ENCODE results near the gene SUPT3H.

Gene SUPT3H

GRCh38 chr6:45387236-45387635 is 9.5 kb upstream of the SUPT3H start:
- Histone ChIP-seq H3K4me3 (ENCODE audit: low read length in 2 of 2) (no peak overlapping the region), H3K4me1 (ENCODE audit: control insufficient read depth, insufficient read depth, low read length) (no peaks in the 10 kb centered on the region), H3K27me3 (ENCODE audit: control insufficient read depth in 1 of 2, insufficient read depth in 2 of 2, low read length in 2 of 2) (no peaks in the 10 kb centered on the region), H3K36me3 (ENCODE audit: control insufficient read depth in 2 of 2, insufficient read depth in 2 of 2, low read length in 2 of 2) (no peaks in the 10 kb centered on the region), H3K9me3 (ENCODE audit: control insufficient read depth in 2 of 2, low read length in 2 of 2) (no peaks in the 10 kb centered on the region), H3K27ac (ENCODE audit: low read length) (no peak overlapping the region), H3K9ac (ENCODE audit: low read length in 2 of 2) (no peak overlapping the region)

GRCh38 chr6:45386501-45386900 is 8.8 kb upstream of the SUPT3H start:
- Histone ChIP-seq H3K9ac (ENCODE audit: low read length in 2 of 2) (no peak overlapping the region), H3K27ac (ENCODE audit: low read length) (no peak overlapping the region), H3K4me1 (ENCODE audit: control insufficient read depth, insufficient read depth, low read length) (no peaks in the 10 kb centered on the region), H3K36me3 (ENCODE audit: control insufficient read depth in 2 of 2, insufficient read depth in 2 of 2, low read length in 2 of 2) (no peaks in the 10 kb centered on the region), H3K27me3 (ENCODE audit: control insufficient read depth in 1 of 2, insufficient read depth in 2 of 2, low read length in 2 of 2) (no peaks in the 10 kb centered on the region), H3K9me3 (ENCODE audit: control insufficient read depth in 2 of 2, low read length in 2 of 2) (no peaks in the 10 kb centered on the region), H3K4me3 (ENCODE audit: low read length in 2 of 2) (no peak overlapping the region)

GRCh38 chr6:45382391-45382790 is 4.7 kb upstream of the SUPT3H start:
- Histone ChIP-seq H3K36me3 (ENCODE audit: control insufficient read depth in 2 of 2, insufficient read depth in 2 of 2, low read length in 2 of 2) (no peaks in the 10 kb centered on the region), H3K9ac (ENCODE audit: low read length in 2 of 2) (no peak overlapping the region), H3K4me1 (ENCODE audit: control insufficient read depth, insufficient read depth, low read length) (no peaks in the 10 kb centered on the region), H3K27me3 (ENCODE audit: control insufficient read depth in 1 of 2, insufficient read depth in 2 of 2, low read length in 2 of 2) (no peaks in the 10 kb centered on the region), H3K4me3 (ENCODE audit: low read length in 2 of 2) (no peak overlapping the region), H3K9me3 (ENCODE audit: control insufficient read depth in 2 of 2, low read length in 2 of 2) (no peaks in the 10 kb centered on the region), H3K27ac (ENCODE audit: low read length) (no peak overlapping the region)

- Histone ChIP-seq H3K9me3 (ENCODE audit: control insufficient read depth in 2 of 2, low read length in 2 of 2) (no peaks in the 10 kb centered on the region), H3K9ac (ENCODE audit: low read length in 2 of 2) (peak overlapping the region; percentile 95), H3K27me3 (ENCODE audit: control insufficient read depth in 1 of 2, insufficient read depth in 2 of 2, low read length in 2 of 2) (no peaks in the 10 kb centered on the region), H3K36me3 (ENCODE audit: control insufficient read depth in 2 of 2, insufficient read depth in 2 of 2, low read length in 2 of 2) (no peaks in the 10 kb centered on the region), H3K27ac (ENCODE audit: low read length) (peak overlapping the region; percentile 92), H3K4me1 (ENCODE audit: control insufficient read depth, insufficient read depth, low read length) (peaks cover 3% of the 10 kb centered on the region), H3K4me3 (ENCODE audit: low read length in 2 of 2) (peak overlapping the region; percentile 83 to 84)
These were observed 696 bp upstream of the SUPT3H start for GRCh38 chr6:45378334-45378926.

DNA sequence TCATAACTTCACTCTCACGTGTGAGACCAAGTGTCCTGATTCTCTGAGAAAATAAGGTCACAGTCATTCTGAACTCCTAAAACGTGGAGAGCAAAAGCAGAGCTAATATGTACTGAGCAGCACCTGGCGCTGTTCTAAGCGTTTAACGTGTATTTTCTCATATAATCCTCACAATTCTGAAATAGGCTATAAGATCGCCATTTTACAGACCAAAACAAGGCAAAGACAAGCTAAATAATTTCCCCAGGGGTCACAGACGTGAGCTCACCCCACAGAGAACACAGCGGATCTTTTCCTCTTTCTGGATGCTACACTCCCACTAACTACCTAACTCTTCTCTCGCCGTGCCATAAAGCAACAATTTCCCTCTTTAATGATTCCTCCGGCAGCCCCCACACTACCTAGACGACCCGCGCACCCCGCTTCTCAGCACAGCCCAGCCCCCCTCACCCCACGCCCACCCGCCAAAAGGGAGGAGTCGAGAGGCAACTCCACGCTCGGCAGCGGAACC is 636 bp downstream of the SUPT3H start:
- Histone ChIP-seq H3K27ac (ENCODE audit: low read length) (peak overlapping the region; percentile 92), H3K36me3 (ENCODE audit: control insufficient read depth in 2 of 2, insufficient read depth in 2 of 2, low read length in 2 of 2) (no peaks in the 10 kb centered on the region), H3K4me3 (ENCODE audit: low read length in 2 of 2) (peak overlapping the region; percentile 83 to 84), H3K9ac (ENCODE audit: low read length in 2 of 2) (peak overlapping the region; percentile 87 to 95), H3K4me1 (ENCODE audit: control insufficient read depth, insufficient read depth, low read length) (peaks cover 3% of the 10 kb centered on the region), H3K9me3 (ENCODE audit: control insufficient read depth in 2 of 2, low read length in 2 of 2) (no peaks in the 10 kb centered on the region), H3K27me3 (ENCODE audit: control insufficient read depth in 1 of 2, insufficient read depth in 2 of 2, low read length in 2 of 2) (no peaks in the 10 kb centered on the region)

DNA sequence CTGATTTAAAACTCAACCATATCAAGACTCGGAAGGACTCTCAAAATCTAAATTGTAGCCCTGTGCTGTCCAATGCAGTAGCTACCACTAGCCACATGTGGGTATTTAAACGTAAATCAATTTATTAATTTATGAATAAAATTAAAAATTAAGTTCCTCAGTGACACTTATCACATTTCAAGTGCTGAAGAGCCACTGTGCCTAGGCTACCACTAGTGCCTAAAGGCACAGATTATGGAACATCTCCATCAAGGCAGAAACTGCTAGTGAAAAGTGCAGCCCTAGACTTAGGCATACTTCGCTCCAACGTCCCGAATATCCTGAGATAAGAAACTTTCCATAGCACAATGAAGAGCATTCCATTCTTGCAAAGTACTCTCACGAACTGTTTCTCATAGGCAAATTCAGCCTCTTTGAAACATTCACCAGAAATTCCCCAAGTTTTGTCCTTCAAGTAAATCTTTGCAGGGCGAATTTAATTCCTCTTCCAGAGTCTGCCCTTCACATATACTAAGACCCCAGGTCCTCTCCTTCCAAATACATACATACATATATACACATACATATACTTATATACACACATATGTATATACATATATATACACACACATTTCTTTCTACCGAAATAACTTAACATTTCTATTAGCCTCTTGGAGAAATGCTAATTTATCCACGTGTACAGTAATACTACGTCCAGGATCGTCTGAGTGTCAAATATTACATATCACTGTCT is 1.3 kb downstream of the SUPT3H start:
- Histone ChIP-seq H3K27ac (ENCODE audit: low read length) (peak overlapping the region; percentile 92), H3K36me3 (ENCODE audit: control insufficient read depth in 2 of 2, insufficient read depth in 2 of 2, low read length in 2 of 2) (no peaks in the 10 kb centered on the region), H3K9ac (ENCODE audit: low read length in 2 of 2) (peak overlapping the region; percentile 87 to 95)

GRCh38 chr6:45375449-45375848 is 2.3 kb downstream of the SUPT3H start:
- Histone ChIP-seq H3K27ac (ENCODE audit: low read length) (no peak overlapping the region), H3K36me3 (ENCODE audit: control insufficient read depth in 2 of 2, insufficient read depth in 2 of 2, low read length in 2 of 2) (no peaks in the 10 kb centered on the region), H3K27me3 (ENCODE audit: control insufficient read depth in 1 of 2, insufficient read depth in 2 of 2, low read length in 2 of 2) (no peaks in the 10 kb centered on the region), H3K9ac (ENCODE audit: low read length in 2 of 2) (no peak overlapping the region), H3K9me3 (ENCODE audit: control insufficient read depth in 2 of 2, low read length in 2 of 2) (no peaks in the 10 kb centered on the region), H3K4me3 (ENCODE audit: low read length in 2 of 2) (no peak overlapping the region), H3K4me1 (ENCODE audit: control insufficient read depth, insufficient read depth, low read length) (peaks cover 3% of the 10 kb centered on the region)

More for the DNA sequence above, 1.3 kb downstream of the SUPT3H start:
- H3K4me3 ChIP-seq (ENCODE audit: low read length in 2 of 2), result peak overlapping the region; percentile 83 to 84
- H3K9me3 ChIP-seq (ENCODE audit: control insufficient read depth in 2 of 2, low read length in 2 of 2), result no peaks in the 10 kb centered on the region
- H3K27me3 ChIP-seq (ENCODE audit: control insufficient read depth in 1 of 2, insufficient read depth in 2 of 2, low read length in 2 of 2), result no peaks in the 10 kb centered on the region
- H3K4me1 ChIP-seq (ENCODE audit: control insufficient read depth, insufficient read depth, low read length), result peaks cover 3% of the 10 kb centered on the region

DNA sequence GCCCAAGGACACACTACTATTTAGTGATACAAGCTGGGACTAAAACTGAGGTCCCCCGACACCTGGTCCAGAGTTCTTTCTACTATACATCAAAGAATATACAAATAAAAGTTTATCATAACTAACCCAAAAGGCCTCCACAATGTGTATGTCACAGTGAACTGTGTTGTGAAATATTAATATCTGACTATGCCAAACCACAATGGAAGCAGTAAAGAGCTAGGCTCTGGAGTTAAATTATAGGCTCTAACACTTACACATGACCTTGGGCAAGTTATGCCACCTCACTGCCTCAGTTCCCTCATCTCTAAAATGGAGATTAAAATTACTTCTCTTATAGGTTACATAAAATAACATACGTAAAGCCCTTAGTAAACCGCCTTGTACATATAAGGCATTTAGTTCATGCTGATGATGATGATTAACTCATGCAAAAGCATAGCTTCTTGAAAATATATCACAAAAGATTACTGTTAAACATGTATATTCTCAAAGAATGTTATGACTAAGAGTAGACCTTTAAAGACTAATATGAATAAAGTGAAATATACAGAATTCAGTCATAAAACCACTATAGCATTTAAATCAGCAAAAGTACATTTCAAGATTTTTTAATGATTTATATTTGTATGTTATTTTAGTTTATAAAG is 5.7 kb downstream of the SUPT3H start:
- Histone ChIP-seq H3K4me3 (ENCODE audit: low read length in 2 of 2) (no peak overlapping the region), H3K27me3 (ENCODE audit: control insufficient read depth in 1 of 2, insufficient read depth in 2 of 2, low read length in 2 of 2) (no peaks in the 10 kb centered on the region), H3K36me3 (ENCODE audit: control insufficient read depth in 2 of 2, insufficient read depth in 2 of 2, low read length in 2 of 2) (no peaks in the 10 kb centered on the region), H3K9me3 (ENCODE audit: control insufficient read depth in 2 of 2, low read length in 2 of 2) (no peaks in the 10 kb centered on the region), H3K27ac (ENCODE audit: low read length) (no peak overlapping the region), H3K9ac (ENCODE audit: low read length in 2 of 2) (no peak overlapping the region), H3K4me1 (ENCODE audit: control insufficient read depth, insufficient read depth, low read length) (peaks cover 2% of the 10 kb centered on the region)

DNA sequence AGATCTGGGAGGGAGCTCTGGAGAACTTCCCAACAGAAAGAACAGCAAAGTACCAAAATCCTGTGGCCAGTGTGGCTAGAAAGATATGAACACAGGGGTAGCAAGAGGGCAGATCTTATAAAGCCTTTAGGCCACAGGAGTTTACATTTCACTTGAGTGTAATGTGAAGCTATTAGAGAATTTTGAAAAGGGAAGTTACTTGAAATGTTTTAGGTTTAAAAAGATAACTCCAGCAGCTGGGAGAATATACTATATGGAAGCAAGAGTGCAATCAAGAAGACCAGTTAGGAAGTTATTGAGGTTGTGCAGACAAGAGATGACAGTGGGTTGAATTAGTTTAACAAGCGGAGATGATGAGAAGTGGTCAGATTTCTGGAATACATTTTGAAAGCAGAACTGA is 7.9 kb downstream of the SUPT3H start:
- Histone ChIP-seq H3K36me3 (ENCODE audit: control insufficient read depth in 2 of 2, insufficient read depth in 2 of 2, low read length in 2 of 2) (no peaks in the 10 kb centered on the region), H3K9ac (ENCODE audit: low read length in 2 of 2) (no peak overlapping the region), H3K9me3 (ENCODE audit: control insufficient read depth in 2 of 2, low read length in 2 of 2) (no peaks in the 10 kb centered on the region), H3K4me1 (ENCODE audit: control insufficient read depth, insufficient read depth, low read length) (no peaks in the 10 kb centered on the region), H3K27me3 (ENCODE audit: control insufficient read depth in 1 of 2, insufficient read depth in 2 of 2, low read length in 2 of 2) (no peaks in the 10 kb centered on the region), H3K27ac (ENCODE audit: low read length) (no peak overlapping the region), H3K4me3 (ENCODE audit: low read length in 2 of 2) (no peak overlapping the region)

- H3K9ac ChIP-seq (ENCODE audit: low read length in 2 of 2), result no peak overlapping the region
- no peaks in the 10 kb centered on the region for H3K27me3 ChIP-seq (ENCODE audit: control insufficient read depth in 1 of 2, insufficient read depth in 2 of 2, low read length in 2 of 2)
- H3K4me1 ChIP-seq (ENCODE audit: control insufficient read depth, insufficient read depth, low read length), result no peaks in the 10 kb centered on the region
- H3K27ac ChIP-seq (ENCODE audit: low read length), result no peak overlapping the region
- no peak overlapping the region for H3K4me3 ChIP-seq (ENCODE audit: low read length in 2 of 2)
- no peaks in the 10 kb centered on the region for H3K9me3 ChIP-seq (ENCODE audit: control insufficient read depth in 2 of 2, low read length in 2 of 2)
- H3K36me3 ChIP-seq (ENCODE audit: control insufficient read depth in 2 of 2, insufficient read depth in 2 of 2, low read length in 2 of 2), result no peaks in the 10 kb centered on the region
These were observed 9.7 kb downstream of the SUPT3H start for GRCh38 chr6:45367999-45368398.
